Right lobe of liver (tissue), 6 donors: ENCODE results near the gene RALGAPB. TPM values are rescaled to one million over a fixed set of nuclear protein-coding genes. Genes with fewer than 3 reads are reported as not detected.

Source experiments
- ATAC-seq, 4 donors: fragments of 200-7000 bp; cut with Tn5 transposase; one replicate each; pipeline ENCODE4 v1.9.1; 2020; ENCODE audit warnings: mild to moderate bottlenecking in 4 of 4, moderate library complexity in 4 of 4
- DNase-seq, 3 donors: peaks; one replicate each; pipeline ENCODE4 v3.0.0-alpha.2; 2020
- H3K27ac ChIP-seq, 3 donors: fragments of 200-600 bp; one replicate each; pipeline ENCODE4 v1.8.0; 2022
- H3K27me3 ChIP-seq, 2 donors: fragments of 200-600 bp; one replicate each; pipeline ENCODE4 v1.8.0; 2022
- H3K36me3 ChIP-seq, 4 donors: fragments of 200-600 bp; sonication (generic) in 1 of 4; one replicate each; pipeline versions ENCODE4 v1.5.1 to v1.8.0; 2017 to 2022; ENCODE audit warnings: control low read depth in 1 of 4
- H3K4me1 ChIP-seq, 4 donors: fragments of 200-600 bp; sonication (generic) in 1 of 4; one replicate each; pipeline versions ENCODE4 v1.5.1 to v1.8.0; 2017 to 2022; ENCODE audit warnings: control low read depth in 1 of 4
- H3K4me3 ChIP-seq, 3 donors: fragments of 200-600 bp; one replicate each; pipeline ENCODE4 v1.8.0; 2022
- H3K9me3 ChIP-seq, 4 donors: fragments of 200-600 bp; sonication (generic) in 1 of 4; one replicate each; pipeline versions ENCODE4 v1.5.1 to v1.8.0; 2017 to 2022; ENCODE audit warnings: control low read depth in 1 of 4
- POLR2A ChIP-seq: fragments of 450-650 bp; IDR thresholded peaks from one replicate; pipeline ENCODE4 v1.6.1; 2017; ENCODE audit warnings: antibody characterized with exemption, mild to moderate bottlenecking
- WGBS: methylation state at CpG from one replicate; pipeline ENCODE4 v1.1.6; 2018; ENCODE audit warnings: low coverage, low lambda C conversion rate; ENCODE audit not compliant: insufficient coverage; ENCODE audit errors: missing lambda C conversion rate; 5-methylcytosine and 5-hydroxymethylcytosine counted together
- intact Hi-C, 2 donors: fragments of 100-400 bp; cut with DNase I; formaldehyde crosslinking; loops; one replicate each; pipeline versions ENCODE4 v1.11.2 to v1.14.1; 2022
- total RNA-seq, 6 experiments: library from RNA; depleted of rRNA in 2 of 6; stranded (reverse); fragments of >200 nt in 2 of 6; fragmentation: NEBNext Ultra II Directional in 3 of 6; extraction: Animal tissue kit (Norgen Biotek cat#: 25700) in 3 of 6; gene quantifications; one replicate each; pipeline versions ENCODE4 v1.1.0 to v1.2.4, GENCODE V29; 2016 to 2023
- TF ChIP-seq, protein P1 (sequence below), 4 donors: fragments of 200-600 bp in 3 of 4; fragments of 450-650 bp in 1 of 4; IDR thresholded peaks; one replicate each; pipeline versions ENCODE4 v1.5.1 to v1.8.0; 2016 to 2022; ENCODE audit warnings: antibody characterized with exemption in 4 of 4, mild to moderate bottlenecking in 2 of 4
- donor health status: DM: no; HTN: yes; CAD: no.
- donor health status: DM: no; HTN: no; CAD: no.
- donor health status: DM: no; HTN: no; CAD: no.
- donor health status: DM: no; HTN: yes; CAD: no.
- donor health status: DM: no; HTN: yes; CAD: no.

Gene RALGAPB
- total RNA-seq, 6 experiments from 2014 or later: 9.7 to 16.0 (median 12.9) TPM

GRCh38 chr20:38550274-38550673, 77.6 kb downstream of the RALGAPB start:
- H3K4me1 ChIP-seq: peaks cover 0 to 5% (median 0%) of the 10 kb centered on the region in 4 donors
- no peaks in the 10 kb centered on the region for H3K9me3 ChIP-seq
- H3K27ac ChIP-seq: no peak overlapping the region
- 100% methylated on average over 1 of the region's 1 CpG for WGBS
- no peak for TF ChIP-seq POLR2A
- TF ChIP-seq, protein P1, sequence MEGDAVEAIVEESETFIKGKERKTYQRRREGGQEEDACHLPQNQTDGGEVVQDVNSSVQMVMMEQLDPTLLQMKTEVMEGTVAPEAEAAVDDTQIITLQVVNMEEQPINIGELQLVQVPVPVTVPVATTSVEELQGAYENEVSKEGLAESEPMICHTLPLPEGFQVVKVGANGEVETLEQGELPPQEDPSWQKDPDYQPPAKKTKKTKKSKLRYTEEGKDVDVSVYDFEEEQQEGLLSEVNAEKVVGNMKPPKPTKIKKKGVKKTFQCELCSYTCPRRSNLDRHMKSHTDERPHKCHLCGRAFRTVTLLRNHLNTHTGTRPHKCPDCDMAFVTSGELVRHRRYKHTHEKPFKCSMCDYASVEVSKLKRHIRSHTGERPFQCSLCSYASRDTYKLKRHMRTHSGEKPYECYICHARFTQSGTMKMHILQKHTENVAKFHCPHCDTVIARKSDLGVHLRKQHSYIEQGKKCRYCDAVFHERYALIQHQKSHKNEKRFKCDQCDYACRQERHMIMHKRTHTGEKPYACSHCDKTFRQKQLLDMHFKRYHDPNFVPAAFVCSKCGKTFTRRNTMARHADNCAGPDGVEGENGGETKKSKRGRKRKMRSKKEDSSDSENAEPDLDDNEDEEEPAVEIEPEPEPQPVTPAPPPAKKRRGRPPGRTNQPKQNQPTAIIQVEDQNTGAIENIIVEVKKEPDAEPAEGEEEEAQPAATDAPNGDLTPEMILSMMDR (IDR thresholded peaks at IDR 0.05): no peak
- H3K4me3 ChIP-seq: no peak overlapping the region
- DNase-seq (no peak), ATAC-seq (no peak)
- intact Hi-C loops: no loop called here
- H3K36me3 ChIP-seq: peaks cover 0 to 52% (median 7%) of the 10 kb centered on the region in 4 donors
- no peaks in the 10 kb centered on the region for H3K27me3 ChIP-seq

GRCh38 chr20:38551056-38551626, 78.5 kb downstream of the RALGAPB start:
- H3K4me3 ChIP-seq: no peak overlapping the region
- WGBS: 87% methylated on average over 7 of the region's 7 CpGs
- TF ChIP-seq, protein P1 (IDR thresholded peaks at IDR 0.05): no peak
- TF ChIP-seq POLR2A: no peak
- no peaks in the 10 kb centered on the region for H3K27me3 ChIP-seq
- peaks cover 0 to 43% (median 1%) of the 10 kb centered on the region in 4 donors for H3K36me3 ChIP-seq
- no peaks in the 10 kb centered on the region for H3K9me3 ChIP-seq
- H3K4me1 ChIP-seq: peaks cover 0 to 10% (median 0%) of the 10 kb centered on the region in 4 donors
- ATAC-seq (no peak), DNase-seq (no peak)
- intact Hi-C loops: no loop called here
- H3K27ac ChIP-seq: no peak overlapping the region

DNA sequence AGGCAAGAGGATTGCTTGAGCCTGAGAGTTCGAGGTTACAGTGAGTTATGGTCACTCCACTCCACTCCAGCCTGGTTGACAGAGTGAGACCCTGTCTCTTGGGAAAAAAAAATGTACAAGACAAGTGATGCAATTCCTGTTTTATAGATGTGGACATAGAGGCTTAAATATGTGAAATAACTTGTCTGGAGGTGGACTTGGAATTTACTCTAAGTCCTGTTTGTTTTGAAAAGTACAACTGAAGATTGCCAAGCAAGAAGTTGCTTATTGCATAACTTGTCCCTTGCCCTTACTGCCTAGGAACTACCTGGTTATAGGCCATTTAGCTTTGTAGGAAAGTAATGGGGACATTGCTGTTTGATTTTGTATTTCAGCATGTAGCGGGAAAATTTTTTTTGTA, 82.3 kb downstream of the RALGAPB start:
- intact Hi-C loops: no loop called here
- WGBS: 81% methylated on average over 2 of the region's 2 CpGs
- ATAC-seq (peak in 1 of 4 donors; percentile 57), DNase-seq (no peak)
- no peaks in the 10 kb centered on the region for H3K9me3 ChIP-seq
- H3K27ac ChIP-seq: no peak overlapping the region
- H3K36me3 ChIP-seq: peaks cover 0 to 53% (median 9%) of the 10 kb centered on the region in 4 donors
- H3K4me1 ChIP-seq: peaks cover 0 to 10% (median 0%) of the 10 kb centered on the region in 4 donors
- H3K4me3 ChIP-seq: no peak overlapping the region
- TF ChIP-seq, protein P1 (IDR thresholded peaks at IDR 0.05): no peak
- no peak for TF ChIP-seq POLR2A
- H3K27me3 ChIP-seq: no peaks in the 10 kb centered on the region

GRCh38 chr20:38555395-38555794, 82.8 kb downstream of the RALGAPB start:
- no peak for DNase-seq
- intact Hi-C loops: no loop called here
- Histone ChIP-seq H3K4me3 (no peak overlapping the region), H3K9me3 (no peaks in the 10 kb centered on the region), H3K36me3 (peaks cover 0 to 56% (median 9%) of the 10 kb centered on the region in 4 donors), H3K4me1 (peaks cover 0 to 10% (median 0%) of the 10 kb centered on the region in 4 donors), H3K27ac (no peak overlapping the region), H3K27me3 (no peaks in the 10 kb centered on the region)
- ATAC-seq: no peak
- TF ChIP-seq, protein P1 (IDR thresholded peaks at IDR 0.05): no peak
- TF ChIP-seq POLR2A: no peak
